ENCODE measurements around the gene NR1D2.
"Not testable (repeated sequence)": the region's sequence is repeated elsewhere in the genome, so short reads cannot be mapped to it uniquely, and the experiment has no call there.

- TF ChIP-seq CTCF, POLR2A, POLR2AphosphoS5, EP300 (IDR thresholded peaks at IDR 0.05): not testable (repeated sequence)
These were observed 26.8 kb upstream of the NR1D2 start for GRCh38 chr3:23918331-23918730.

All from gastroesophageal sphincter (tissue), 3 donors.